Left ventricle myocardium inferior (tissue), 1 donor: ENCODE data around the gene PAPSS1. TPM values are rescaled to one million over a fixed set of nuclear protein-coding genes. Genes with fewer than 3 reads are reported as not detected.

Source experiments
- DNase-seq: peaks from one replicate; pipeline ENCODE4 v3.0.0-alpha.2; 2020
- H3K27ac ChIP-seq: fragments of 200-600 bp; replicated peaks from 2 replicates; pipeline ENCODE4 v1.8.0; 2021
- H3K27me3 ChIP-seq: fragments of 200-600 bp; 2 replicates; pipeline ENCODE4 v1.8.0; 2021; ENCODE audit warnings: low read depth
- H3K36me3 ChIP-seq: fragments of 200-600 bp; 2 replicates; pipeline ENCODE4 v1.8.0; 2021
- H3K4me1 ChIP-seq: fragments of 200-600 bp; 2 replicates; pipeline ENCODE4 v1.8.0; 2021
- H3K4me3 ChIP-seq: fragments of 200-600 bp; 2 replicates; pipeline ENCODE4 v1.8.0; 2021; ENCODE audit warnings: mild to moderate bottlenecking, moderate library complexity
- H3K9me3 ChIP-seq: fragments of 200-600 bp; replicated peaks from 2 replicates; pipeline ENCODE4 v1.8.0; 2021
- intact Hi-C: fragments of 100-400 bp; cut with micrococcal nuclease; formaldehyde crosslinking; loops from one replicate; pipeline ENCODE4 v1.11.0; 2022
- long read RNA-seq: library from polyadenylated mRNA; unstranded; transcript quantifications from one replicate; pipeline ENCODE4 v2.0.0, GENCODE V29; 2021
- total RNA-seq: library from RNA; stranded (reverse); fragmentation: NEBNext Ultra II Directional; extraction: Animal tissue kit (Norgen Biotek cat#: 25700); gene quantifications from one replicate; pipeline ENCODE4 v1.2.1, GENCODE V29; 2021
- TF ChIP-seq, protein P1 (sequence below): fragments of 200-600 bp; IDR thresholded peaks from 2 replicates; pipeline ENCODE4 v1.8.0; 2021; ENCODE audit warnings: antibody characterized with exemption, mild to moderate bottlenecking, borderline replicate concordance
- donor health status: DM: no; HTN: yes; CAD: no; lungs with severe emphysema.

The PAPSS1 gene
- 10.0 TPM for total RNA-seq
- long read RNA-seq, transcript PAPSS1-201 (12 exons, 2,731 nt): major isoform, 26 of 27 reads
- long read RNA-seq, partial matches to known transcripts: 1 of 27 reads
- long read RNA-seq, other reads (novel, unspliced or antisense): 0 of 27 reads

DNA sequence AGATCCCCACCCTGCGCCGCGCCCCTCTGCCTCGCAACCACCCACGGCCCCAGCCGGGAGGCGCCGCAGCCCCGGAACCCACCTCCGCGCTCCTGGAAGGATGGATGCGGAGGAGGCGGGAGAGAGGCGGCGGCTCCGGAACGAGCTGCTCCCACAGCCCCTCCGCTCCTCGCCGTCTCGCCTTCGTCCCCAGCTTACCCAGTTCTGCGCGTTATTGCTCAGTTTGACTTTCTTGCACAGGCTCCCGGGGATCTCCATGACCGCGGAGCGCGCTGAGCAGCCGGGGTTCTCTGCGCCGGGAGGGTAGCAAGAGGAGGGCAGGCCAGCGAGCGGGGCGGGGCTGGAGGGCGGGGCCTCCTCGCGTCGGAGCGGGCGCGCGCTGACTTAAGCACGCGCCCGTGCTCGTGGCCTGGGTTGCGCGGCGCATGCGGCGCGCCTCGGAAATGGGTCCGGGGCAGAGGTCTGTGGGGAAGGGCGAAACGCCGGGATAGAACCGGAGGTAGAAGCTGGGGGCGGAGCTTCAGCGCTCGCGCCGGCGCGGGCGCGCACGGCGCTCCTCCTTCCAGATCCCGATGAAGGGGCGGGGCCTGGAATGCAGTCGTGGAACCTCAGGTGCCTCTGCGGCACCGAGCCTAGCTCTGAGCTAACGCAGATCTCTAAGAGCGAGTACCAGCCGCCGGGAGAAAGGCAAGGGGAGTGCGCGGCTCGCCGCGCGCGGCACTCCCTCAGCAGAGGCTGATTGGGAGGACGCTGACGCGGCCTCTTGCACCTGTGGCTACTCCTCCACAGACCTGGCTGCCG is at the start of gene PAPSS1:
TSS of gene PAPSS1 (minus strand) at position 313 of the 801 bp plus-strand sequence. CDS start at position 258, 55 bp downstream.
- no peaks in the 10 kb centered on the region for H3K36me3 ChIP-seq
- H3K27me3 ChIP-seq: no peaks in the 10 kb centered on the region
- no peaks in the 10 kb centered on the region for H3K9me3 ChIP-seq
- peak within 1 kb of the TSS; percentile 92 for H3K27ac ChIP-seq
- TF ChIP-seq, protein P1, sequence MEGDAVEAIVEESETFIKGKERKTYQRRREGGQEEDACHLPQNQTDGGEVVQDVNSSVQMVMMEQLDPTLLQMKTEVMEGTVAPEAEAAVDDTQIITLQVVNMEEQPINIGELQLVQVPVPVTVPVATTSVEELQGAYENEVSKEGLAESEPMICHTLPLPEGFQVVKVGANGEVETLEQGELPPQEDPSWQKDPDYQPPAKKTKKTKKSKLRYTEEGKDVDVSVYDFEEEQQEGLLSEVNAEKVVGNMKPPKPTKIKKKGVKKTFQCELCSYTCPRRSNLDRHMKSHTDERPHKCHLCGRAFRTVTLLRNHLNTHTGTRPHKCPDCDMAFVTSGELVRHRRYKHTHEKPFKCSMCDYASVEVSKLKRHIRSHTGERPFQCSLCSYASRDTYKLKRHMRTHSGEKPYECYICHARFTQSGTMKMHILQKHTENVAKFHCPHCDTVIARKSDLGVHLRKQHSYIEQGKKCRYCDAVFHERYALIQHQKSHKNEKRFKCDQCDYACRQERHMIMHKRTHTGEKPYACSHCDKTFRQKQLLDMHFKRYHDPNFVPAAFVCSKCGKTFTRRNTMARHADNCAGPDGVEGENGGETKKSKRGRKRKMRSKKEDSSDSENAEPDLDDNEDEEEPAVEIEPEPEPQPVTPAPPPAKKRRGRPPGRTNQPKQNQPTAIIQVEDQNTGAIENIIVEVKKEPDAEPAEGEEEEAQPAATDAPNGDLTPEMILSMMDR: no peak
- H3K4me1 ChIP-seq: peaks cover 28% of the 10 kb centered on the region
- H3K4me3 ChIP-seq: peak within 1 kb of the TSS; percentile 93
- intact Hi-C loops: no loop called here
- DNase-seq: peak; percentile 96

DNA sequence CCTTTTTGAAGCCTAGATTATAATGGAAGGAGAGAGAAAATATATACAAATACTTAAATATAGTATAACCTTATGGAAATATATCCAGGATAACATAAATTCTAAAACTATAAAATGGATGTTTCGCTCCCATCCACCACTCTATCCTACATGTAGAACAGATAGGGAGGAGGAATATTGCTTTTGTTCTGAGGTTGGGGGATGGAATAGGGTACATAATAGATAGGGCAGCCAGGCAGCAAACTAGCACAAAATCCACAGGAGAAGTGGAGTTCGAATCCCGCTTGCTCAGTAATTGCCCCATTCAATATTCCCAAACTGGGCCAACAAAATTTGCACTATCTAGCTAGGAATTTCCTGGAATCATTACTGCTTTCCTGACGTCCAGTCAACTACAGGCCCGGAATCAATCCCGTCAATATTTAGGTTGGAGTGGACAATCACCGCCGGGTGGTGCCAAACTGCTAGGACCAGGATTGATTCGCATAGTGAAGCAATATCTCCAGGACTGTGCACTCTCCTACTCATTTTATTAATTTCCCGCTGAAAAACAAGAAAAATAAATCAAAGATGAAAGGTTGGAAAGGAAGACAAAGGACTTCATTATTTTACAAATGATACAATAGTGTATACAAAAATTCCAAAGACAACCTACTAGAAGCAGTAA is 40.4 kb upstream of the PAPSS1 start:
- no peaks in the 10 kb centered on the region for H3K36me3 ChIP-seq
- no peaks in the 10 kb centered on the region for H3K4me1 ChIP-seq
- DNase-seq: no peak
- intact Hi-C loops: loop anchor here (10.0 kb wide), 1 partner anchor 64 kb away; the partner anchor contains the start of gene SGMS2
- H3K4me3 ChIP-seq: no peak overlapping the region
- TF ChIP-seq, protein P1: peak; percentile 20
- H3K27me3 ChIP-seq: no peaks in the 10 kb centered on the region
- no peaks in the 10 kb centered on the region for H3K9me3 ChIP-seq
- no peak overlapping the region for H3K27ac ChIP-seq

DNA sequence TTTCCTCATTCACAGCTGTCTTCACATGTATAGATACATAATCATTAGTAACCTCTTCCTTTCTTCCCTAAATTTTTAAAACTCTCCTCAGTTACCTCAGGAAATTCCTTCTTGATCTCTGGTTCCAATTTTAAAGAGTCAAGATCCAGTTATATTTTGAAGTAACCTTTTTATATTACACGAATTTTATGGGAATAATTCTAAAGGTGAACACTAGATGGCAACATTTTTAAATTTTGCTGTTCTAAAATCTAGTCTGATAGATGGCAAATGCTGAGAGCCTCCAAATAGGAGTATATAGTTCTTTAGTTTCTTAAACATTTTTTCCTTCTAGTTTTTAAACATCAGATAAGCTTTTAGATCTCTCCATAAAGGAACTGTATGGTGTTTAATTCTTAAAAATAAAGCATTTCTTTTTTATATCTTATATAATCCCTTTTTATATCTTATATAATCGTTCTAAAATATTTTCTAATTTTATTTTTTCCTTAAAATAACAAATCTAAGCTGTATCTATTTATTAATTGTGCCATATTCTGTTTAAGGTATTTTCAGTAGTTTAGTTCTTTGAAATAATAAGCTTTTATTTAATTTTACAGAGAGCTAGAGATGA is 37.9 kb upstream of the PAPSS1 start:
- no peak overlapping the region for H3K27ac ChIP-seq
- H3K36me3 ChIP-seq: no peaks in the 10 kb centered on the region
- TF ChIP-seq, protein P1: peak; percentile 71
- intact Hi-C loops: loop anchor here (2.0 kb wide), 1 partner anchor 155 kb away; no protein-coding TSS in a partner anchor
- H3K4me3 ChIP-seq: no peak overlapping the region
- no peaks in the 10 kb centered on the region for H3K4me1 ChIP-seq
- H3K27me3 ChIP-seq: no peaks in the 10 kb centered on the region
- DNase-seq: no peak
- H3K9me3 ChIP-seq: no peaks in the 10 kb centered on the region

DNA sequence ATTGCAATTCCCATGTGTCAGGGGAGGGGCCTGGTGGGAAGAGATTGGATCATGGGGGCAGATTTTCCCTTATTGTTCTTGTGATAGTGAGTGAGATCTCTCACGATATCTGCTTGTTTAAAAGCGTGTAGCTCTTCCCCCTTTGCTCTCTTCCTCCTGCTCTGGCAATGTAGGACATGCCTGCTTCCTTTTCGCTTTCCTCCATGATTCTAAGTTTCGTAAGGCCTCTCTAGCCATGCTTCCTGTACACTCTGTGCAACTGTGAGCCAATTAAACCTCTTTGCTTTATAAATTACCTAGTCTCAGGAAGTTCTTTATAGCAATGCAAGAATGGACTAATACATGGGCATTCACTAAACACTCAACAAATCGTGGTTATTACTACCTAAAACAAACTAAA is 37.2 kb upstream of the PAPSS1 start:
- TF ChIP-seq, protein P1: no peak
- no peaks in the 10 kb centered on the region for H3K4me1 ChIP-seq
- H3K4me3 ChIP-seq: no peak overlapping the region
- H3K36me3 ChIP-seq: no peaks in the 10 kb centered on the region
- H3K27ac ChIP-seq: no peak overlapping the region
- DNase-seq: no peak
- H3K9me3 ChIP-seq: no peaks in the 10 kb centered on the region
- no peaks in the 10 kb centered on the region for H3K27me3 ChIP-seq
- intact Hi-C loops: loop anchor here (2.0 kb wide), 1 partner anchor 156 kb away; no protein-coding TSS in a partner anchor

DNA sequence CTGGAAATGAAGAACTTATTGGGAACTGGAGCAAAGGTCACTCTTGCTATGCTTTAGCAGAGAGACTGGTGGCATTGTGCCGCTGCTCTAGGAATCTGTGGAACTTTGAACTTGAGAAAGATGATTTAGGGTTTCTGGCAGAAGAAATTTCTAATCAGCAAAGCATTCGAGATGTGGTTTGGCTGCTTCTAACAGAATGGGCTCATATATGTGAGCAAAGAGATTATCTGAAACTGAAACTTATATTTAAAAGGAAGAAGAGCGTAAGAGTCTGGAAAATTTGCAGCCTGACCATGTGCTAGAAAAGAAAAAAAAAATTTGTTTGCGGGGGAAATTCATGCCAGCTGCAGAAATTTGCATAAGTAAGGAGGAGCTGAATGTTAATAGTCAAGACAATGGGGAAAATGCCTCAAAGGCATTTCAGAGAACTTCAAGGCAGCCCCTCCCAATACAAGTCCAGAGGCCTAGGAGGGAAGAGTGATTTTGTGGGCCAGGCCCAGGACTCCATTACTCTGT is 35.9 kb upstream of the PAPSS1 start:
- Histone ChIP-seq H3K4me1 (no peaks in the 10 kb centered on the region), H3K9me3 (no peaks in the 10 kb centered on the region), H3K4me3 (no peak overlapping the region), H3K27me3 (no peaks in the 10 kb centered on the region), H3K27ac (no peak overlapping the region), H3K36me3 (no peaks in the 10 kb centered on the region)
- DNase-seq: no peak
- intact Hi-C loops: loop anchor here (2.0 kb wide), 1 partner anchor 157 kb away; no protein-coding TSS in a partner anchor
- TF ChIP-seq, protein P1: no peak
